K562 (cell line): Measurements from ENCODE around the gene FAM120B. TPM values are rescaled to one million over a fixed set of nuclear protein-coding genes. Genes with fewer than 3 reads are reported as not detected.

ENCODE experiments used
- ATAC-seq: fragments of 200-7000 bp; cut with Tn5 transposase; 3 replicates; pipeline ENCODE4 v1.9.1; 2020; ENCODE audit warnings: moderate library complexity
- BruUV-seq: library from RNA; stranded (reverse); fragments of 400-500 nt; replicated peaks from 2 replicates; lab custom pipeline; 2021; lab: Mats Ljungman, UMichigan
- CTCF ChIA-PET: fragments of 300-600 bp; formaldehyde crosslinking; extraction: SDS; loops from one replicate; lab custom pipeline; 2021; ENCODE audit warnings: low intra/inter-chr PET ratio; lab: Yijun Ruan, JAX
- POLR2A ChIA-PET: fragments of 300-600, 350-650 bp; sonication (Branson Sonifier 250); formaldehyde crosslinking; extraction: SDS; loops from one replicate; lab custom pipeline; 2021; ENCODE audit warnings: antibody characterized with exemption, inconsistent platforms; lab: Yijun Ruan, JAX
- DNase-seq, 4 experiments: peaks; one replicate each; pipeline versions ENCODE4 v3.0.0 to v3.0.0-alpha.2; 2011 to 2018; ENCODE audit warnings: low spot score in 3 of 4, mixed read lengths in 3 of 4; ENCODE audit errors: extremely low read depth in 1 of 4
- FAIRE-seq: peaks from 2 replicates; lab custom pipeline; 2011; peaks lifted over from hg19 to GRCh38; lab: Jason Lieb, UNC
- H2AFZ ChIP-seq: 2 replicates; pipeline ENCODE4 v1.6.0; 2011; ENCODE audit warnings: low read depth, low read length, control low read depth, inconsistent platforms
- H3K27ac ChIP-seq: fragments of 200-600 bp; 3 replicates; pipeline ENCODE4 v1.8.0; 2011; ENCODE audit warnings: low read depth, mild to moderate bottlenecking, control low read depth, inconsistent platforms, low read length, moderate library complexity, mixed read lengths; ENCODE audit errors: extremely low read depth
- H3K27me3 ChIP-seq, 2 experiments: fragments of 300-600 bp in 1 of 2; 2 replicates in 1 of 2; 3 replicates in 1 of 2; pipeline versions ENCODE4 v1.6.0 to v1.8.0; 2011; ENCODE audit warnings: inconsistent platforms in 2 of 2, low read length in 2 of 2, mild to moderate bottlenecking in 1 of 2, mixed read lengths in 1 of 2, moderate library complexity in 1 of 2; ENCODE audit not compliant: control insufficient read depth in 2 of 2, insufficient read depth in 2 of 2
- H3K36me3 ChIP-seq: fragments of 300-600 bp; 3 replicates; pipeline ENCODE4 v1.8.0; 2011; ENCODE audit warnings: mild to moderate bottlenecking, low read length, inconsistent platforms; ENCODE audit not compliant: control insufficient read depth, insufficient read depth
- H3K4me1 ChIP-seq, 2 experiments: fragments of 200-600 bp in 1 of 2; replicated peaks in 1 of 2; 2 replicates in 1 of 2; 3 replicates in 1 of 2; pipeline versions ENCODE4 v1.5.1 to v1.8.0; 2011; ENCODE audit warnings: inconsistent platforms in 2 of 2, low read length in 2 of 2, mild to moderate bottlenecking in 1 of 2, mixed read lengths in 1 of 2, moderate library complexity in 1 of 2; ENCODE audit not compliant: control insufficient read depth in 2 of 2, insufficient read depth in 2 of 2
- H3K4me2 ChIP-seq: 2 replicates; pipeline ENCODE4 v1.6.1; 2011; ENCODE audit warnings: low read length, control low read depth, inconsistent platforms, mixed read lengths; ENCODE audit not compliant: insufficient read depth
- H3K4me3 ChIP-seq: fragments of 200-600 bp; sonication (generic), shearing (Covaris generic); 2 replicates; pipeline ENCODE4 v1.5.1; 2016; ENCODE audit warnings: control low read depth, inconsistent platforms
- H3K79me2 ChIP-seq: fragments of 200-600 bp; 3 replicates; pipeline ENCODE4 v1.8.0; 2011; ENCODE audit warnings: low read length, inconsistent platforms; ENCODE audit not compliant: control insufficient read depth, insufficient read depth
- H3K9ac ChIP-seq, 2 experiments: 2 replicates each; pipeline versions ENCODE4 v1.6.0 to v1.6.1; 2011; ENCODE audit warnings: low read depth in 2 of 2, low read length in 2 of 2, control low read depth in 1 of 2, inconsistent platforms in 1 of 2, mild to moderate bottlenecking in 1 of 2, mixed read lengths in 1 of 2; ENCODE audit not compliant: insufficient read depth in 1 of 2
- H3K9me1 ChIP-seq: one replicate; pipeline ENCODE4 v1.6.0; 2011; ENCODE audit warnings: inconsistent platforms, mild to moderate bottlenecking, low read length, moderate library complexity; ENCODE audit not compliant: control insufficient read depth, insufficient read depth
- H3K9me3 ChIP-seq: replicated peaks from 2 replicates; pipeline ENCODE4 v1.5.1; 2011; ENCODE audit warnings: low read depth, low read length, inconsistent platforms; ENCODE audit not compliant: control insufficient read depth, insufficient read depth
- H4K20me1 ChIP-seq: replicated peaks from 2 replicates; pipeline ENCODE4 v1.6.1; 2011; ENCODE audit warnings: low read length, inconsistent platforms, mixed read lengths; ENCODE audit not compliant: control insufficient read depth, insufficient read depth
- BCL6 ChIP-seq: fragments of 250-450 bp; sonication (Bioruptor Pico); IDR thresholded peaks from 2 replicates; pipeline ENCODE4 v1.4.0; 2020
- BMI1 ChIP-seq: fragments of 150-350 bp; IDR thresholded peaks from 2 replicates; pipeline ENCODE4 v1.6.1; 2014; ENCODE audit warnings: low read length
- CCNT2 ChIP-seq: IDR thresholded peaks from 2 replicates; pipeline ENCODE4 v1.6.1; 2011; ENCODE audit warnings: borderline replicate concordance, low read depth, mild to moderate bottlenecking, moderate library complexity, mixed read lengths, low read length; ENCODE audit not compliant: insufficient read length; ENCODE audit errors: extremely low read depth
- EZH2 ChIP-seq: IDR thresholded peaks from 2 replicates; pipeline ENCODE4 v1.6.1; 2012; ENCODE audit warnings: low read depth, mild to moderate bottlenecking, inconsistent platforms, low read length, borderline replicate concordance
- FOXJ2 ChIP-seq: fragments of 200-800 bp; sonication (Bioruptor generic); IDR thresholded peaks from 2 replicates; pipeline ENCODE4 v1.6.1; 2016; ENCODE audit warnings: missing genetic modification characterization, missing compliant biosample characterization
- HSF4 ChIP-seq: fragments of 250-450 bp; sonication (Bioruptor Pico); IDR thresholded peaks from 2 replicates; pipeline ENCODE4 v2.1.2; 2022; ENCODE audit warnings: mild to moderate bottlenecking, moderate library complexity, borderline replicate concordance
- MIER1 ChIP-seq: fragments of 450-650 bp; IDR thresholded peaks from 2 replicates; pipeline ENCODE4 v1.6.1; 2016; ENCODE audit warnings: antibody characterized with exemption, mild to moderate bottlenecking, low read depth
- NCOA4 ChIP-seq: fragments of 450-650 bp; IDR thresholded peaks from 2 replicates; pipeline ENCODE4 v1.6.1; 2018; ENCODE audit warnings: mild to moderate bottlenecking; ENCODE audit not compliant: partially characterized antibody
- NR1H2 ChIP-seq: sonication (generic); formaldehyde crosslinking; IDR thresholded peaks from 2 replicates; pipeline ENCODE4 v1.4.0; 2020; ENCODE audit warnings: mild to moderate bottlenecking, missing genetic modification reagents
- PTBP1 ChIP-seq: fragments of 200-400 bp; formaldehyde crosslinking; IDR thresholded peaks from 2 replicates; pipeline ENCODE4 v1.6.1; 2017; ENCODE audit warnings: low read depth, low read length
- PTRF ChIP-seq: fragments of 450-650 bp; IDR thresholded peaks from 2 replicates; pipeline ENCODE4 v1.6.1; 2016; ENCODE audit warnings: mild to moderate bottlenecking, missing genetic modification characterization, missing compliant biosample characterization
- STAT5A ChIP-seq: IDR thresholded peaks from 2 replicates; pipeline ENCODE4 v1.6.1; 2012; ENCODE audit warnings: low read length, inconsistent platforms, borderline replicate concordance
- ZNF282 ChIP-seq: sonication (generic); formaldehyde crosslinking; IDR thresholded peaks from 2 replicates; pipeline ENCODE4 v1.8.1; 2023; ENCODE audit warnings: missing genetic modification reagents
- ZNF384 ChIP-seq: IDR thresholded peaks from 2 replicates; pipeline ENCODE4 v1.6.1; 2012; ENCODE audit warnings: low read depth, low read length, improper control_type of control experiment
- WGBS: fragments of 100-300 bp; shearing (Covaris generic); methylation state at CpG from one replicate; pipeline ENCODE4 v1.1.6; 2016; ENCODE audit warnings: low coverage, mixed read lengths; ENCODE audit not compliant: insufficient coverage; ENCODE audit errors: missing lambda C conversion rate; 5-methylcytosine and 5-hydroxymethylcytosine counted together
- in situ Hi-C: fragments of 300-500 bp; cut with MboI; formaldehyde crosslinking; loops from 4 replicates; pipeline ENCODE4 v1.15.0; 2018; ENCODE audit warnings: inconsistent platforms, mixed read lengths
- intact Hi-C: fragments of 100-400 bp; cut with micrococcal nuclease; formaldehyde crosslinking; loops from 2 replicates; pipeline ENCODE4 v1.14.2; 2022
- polyA plus RNA-seq, 8 experiments: library from polyadenylated mRNA; depleted of rRNA in 4 of 8; stranded (reverse) in 5 of 8; unstranded in 3 of 8; fragments of >200 nt; fragmentation: Nextera tagmentation in 2 of 8; fragmentation: Illumina TruSeq in 1 of 8; extraction: Ambion mirVana in 2 of 8; extraction: Trizol in 1 of 8; gene quantifications; 2 replicates each; pipeline versions ENCODE4 v1.2.1 to v1.2.3, GENCODE V29; 2011 to 2014; ENCODE audit warnings: inconsistent platforms in 1 of 8, missing spikeins in 1 of 8
- total RNA-seq, 7 experiments: library from RNA; depleted of rRNA in 6 of 7; stranded (reverse); fragments of >200 nt in 6 of 7; fragmentation: Illumina TruSeq in 2 of 7; extraction: Trizol in 2 of 7; gene quantifications; 2 replicates each; pipeline versions ENCODE4 v1.2.1 to v1.2.3, GENCODE V29; 2011 to 2021; ENCODE audit warnings: low replicate concordance in 1 of 7
- TF ChIP-seq, protein P1 (sequence below), 3 experiments: fragments of 200-800 bp in 1 of 3; fragments of 250-450 bp in 1 of 3; fragments of 450-650 bp in 1 of 3; sonication (Bioruptor Pico) in 1 of 3; sonication (Bioruptor generic) in 1 of 3; formaldehyde crosslinking in 1 of 3; IDR thresholded peaks; 2 replicates each; pipeline versions ENCODE4 v1.6.1 to v1.8.0; 2016 to 2022; ENCODE audit warnings: mild to moderate bottlenecking in 2 of 3, missing genetic modification characterization in 2 of 3, missing compliant biosample characterization in 1 of 3, moderate library complexity in 1 of 3
- TF ChIP-seq, protein P2 (sequence below): fragments of 250-450 bp; sonication (Bioruptor Pico); IDR thresholded peaks from 2 replicates; pipeline ENCODE4 v1.4.0; 2020; ENCODE audit warnings: mild to moderate bottlenecking
- TF ChIP-seq, protein P3 (sequence below): sonication (generic); formaldehyde crosslinking; IDR thresholded peaks from 2 replicates; pipeline ENCODE4 v1.4.0; 2020; ENCODE audit warnings: mild to moderate bottlenecking, missing genetic modification reagents

Gene FAM120B
- total and polyA plus RNA-seq, 9 of the 15 experiments (the other 6 are each of a cell fraction or from before 2014, with no cell fraction given), result 3.5 to 22.6 (median 14.7) TPM

DNA sequence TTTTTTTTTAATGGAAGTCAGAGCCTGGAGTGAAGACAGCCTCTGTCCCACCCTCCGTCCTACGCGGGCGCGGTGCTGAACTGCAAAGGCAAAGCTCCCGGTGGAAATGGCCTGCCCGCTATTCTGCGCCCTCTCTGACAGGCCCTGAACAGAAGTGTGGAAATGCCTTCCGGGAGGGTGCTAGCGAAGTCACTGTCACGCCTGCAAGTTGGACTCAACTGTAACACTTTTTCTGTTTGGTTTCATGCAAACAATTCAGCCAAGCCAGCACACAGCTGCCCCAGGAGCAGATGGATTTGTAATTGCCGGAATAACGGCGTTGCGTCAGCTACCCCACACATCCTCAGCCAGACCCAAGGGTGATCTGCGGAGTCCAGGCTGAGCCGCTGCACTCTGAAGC, 138.9 kb downstream of the FAM120B start:
- Histone ChIP-seq H3K27ac (no peak overlapping the region), H3K36me3 (no peaks in the 10 kb centered on the region), H2AFZ (no peak overlapping the region)
- BruUV-seq, result no TSS peak
- intact Hi-C loops, result no loop called here
- TF ChIP-seq STAT5A, result no peak
- TF ChIP-seq, protein P1, sequence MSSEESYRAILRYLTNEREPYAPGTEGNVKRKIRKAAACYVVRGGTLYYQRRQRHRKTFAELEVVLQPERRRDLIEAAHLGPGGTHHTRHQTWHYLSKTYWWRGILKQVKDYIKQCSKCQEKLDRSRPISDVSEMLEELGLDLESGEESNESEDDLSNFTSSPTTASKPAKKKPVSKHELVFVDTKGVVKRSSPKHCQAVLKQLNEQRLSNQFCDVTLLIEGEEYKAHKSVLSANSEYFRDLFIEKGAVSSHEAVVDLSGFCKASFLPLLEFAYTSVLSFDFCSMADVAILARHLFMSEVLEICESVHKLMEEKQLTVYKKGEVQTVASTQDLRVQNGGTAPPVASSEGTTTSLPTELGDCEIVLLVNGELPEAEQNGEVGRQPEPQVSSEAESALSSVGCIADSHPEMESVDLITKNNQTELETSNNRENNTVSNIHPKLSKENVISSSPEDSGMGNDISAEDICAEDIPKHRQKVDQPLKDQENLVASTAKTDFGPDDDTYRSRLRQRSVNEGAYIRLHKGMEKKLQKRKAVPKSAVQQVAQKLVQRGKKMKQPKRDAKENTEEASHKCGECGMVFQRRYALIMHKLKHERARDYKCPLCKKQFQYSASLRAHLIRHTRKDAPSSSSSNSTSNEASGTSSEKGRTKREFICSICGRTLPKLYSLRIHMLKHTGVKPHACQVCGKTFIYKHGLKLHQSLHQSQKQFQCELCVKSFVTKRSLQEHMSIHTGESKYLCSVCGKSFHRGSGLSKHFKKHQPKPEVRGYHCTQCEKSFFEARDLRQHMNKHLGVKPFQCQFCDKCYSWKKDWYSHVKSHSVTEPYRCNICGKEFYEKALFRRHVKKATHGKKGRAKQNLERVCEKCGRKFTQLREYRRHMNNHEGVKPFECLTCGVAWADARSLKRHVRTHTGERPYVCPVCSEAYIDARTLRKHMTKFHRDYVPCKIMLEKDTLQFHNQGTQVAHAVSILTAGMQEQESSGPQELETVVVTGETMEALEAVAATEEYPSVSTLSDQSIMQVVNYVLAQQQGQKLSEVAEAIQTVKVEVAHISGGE (CRISPR knock-in tag; IDR thresholded peaks at IDR 0.05), result no peak
- TF ChIP-seq FOXJ2 (tag), result no peak
- no peak for TF ChIP-seq PTRF (tag)
- TF ChIP-seq ZNF384, result no peak
- TF ChIP-seq, protein P2, sequence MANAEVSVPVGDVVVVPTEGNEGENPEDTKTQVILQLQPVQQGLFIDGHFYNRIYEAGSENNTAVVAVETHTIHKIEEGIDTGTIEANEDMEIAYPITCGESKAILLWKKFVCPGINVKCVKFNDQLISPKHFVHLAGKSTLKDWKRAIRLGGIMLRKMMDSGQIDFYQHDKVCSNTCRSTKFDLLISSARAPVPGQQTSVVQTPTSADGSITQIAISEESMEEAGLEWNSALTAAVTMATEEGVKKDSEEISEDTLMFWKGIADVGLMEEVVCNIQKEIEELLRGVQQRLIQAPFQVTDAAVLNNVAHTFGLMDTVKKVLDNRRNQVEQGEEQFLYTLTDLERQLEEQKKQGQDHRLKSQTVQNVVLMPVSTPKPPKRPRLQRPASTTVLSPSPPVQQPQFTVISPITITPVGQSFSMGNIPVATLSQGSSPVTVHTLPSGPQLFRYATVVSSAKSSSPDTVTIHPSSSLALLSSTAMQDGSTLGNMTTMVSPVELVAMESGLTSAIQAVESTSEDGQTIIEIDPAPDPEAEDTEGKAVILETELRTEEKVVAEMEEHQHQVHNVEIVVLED (CRISPR knock-in tag), result no peak
- TF ChIP-seq HSF4, result no peak
- TF ChIP-seq ZNF282 (CRISPR knock-in tag), result no peak
- no peak for TF ChIP-seq BCL6 (CRISPR knock-in tag)
- TF ChIP-seq, protein P3, sequence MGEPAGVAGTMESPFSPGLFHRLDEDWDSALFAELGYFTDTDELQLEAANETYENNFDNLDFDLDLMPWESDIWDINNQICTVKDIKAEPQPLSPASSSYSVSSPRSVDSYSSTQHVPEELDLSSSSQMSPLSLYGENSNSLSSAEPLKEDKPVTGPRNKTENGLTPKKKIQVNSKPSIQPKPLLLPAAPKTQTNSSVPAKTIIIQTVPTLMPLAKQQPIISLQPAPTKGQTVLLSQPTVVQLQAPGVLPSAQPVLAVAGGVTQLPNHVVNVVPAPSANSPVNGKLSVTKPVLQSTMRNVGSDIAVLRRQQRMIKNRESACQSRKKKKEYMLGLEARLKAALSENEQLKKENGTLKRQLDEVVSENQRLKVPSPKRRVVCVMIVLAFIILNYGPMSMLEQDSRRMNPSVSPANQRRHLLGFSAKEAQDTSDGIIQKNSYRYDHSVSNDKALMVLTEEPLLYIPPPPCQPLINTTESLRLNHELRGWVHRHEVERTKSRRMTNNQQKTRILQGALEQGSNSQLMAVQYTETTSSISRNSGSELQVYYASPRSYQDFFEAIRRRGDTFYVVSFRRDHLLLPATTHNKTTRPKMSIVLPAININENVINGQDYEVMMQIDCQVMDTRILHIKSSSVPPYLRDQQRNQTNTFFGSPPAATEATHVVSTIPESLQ (CRISPR knock-in tag), result no peak
- TF ChIP-seq MIER1, result no peak
- no peak for TF ChIP-seq PTBP1
- TF ChIP-seq NCOA4, result no peak
- no peak for TF ChIP-seq BMI1
- no peak for TF ChIP-seq NR1H2 (CRISPR knock-in tag)
- no peak for TF ChIP-seq CCNT2
- TF ChIP-seq EZH2, result no peak
- TF ChIP-seq, all 486 proteins: peak for 0
- peaks cover 71 to 85% of the 10 kb centered on the region in 2 experiments for H3K27me3 ChIP-seq
- H3K9me1 ChIP-seq, result no peaks in the 10 kb centered on the region
- H4K20me1 ChIP-seq, result peaks cover 19% of the 10 kb centered on the region
- no peak overlapping the region for H3K4me3 ChIP-seq
- H3K79me2 ChIP-seq, result no peaks in the 10 kb centered on the region
- no peaks in the 10 kb centered on the region for H3K9me3 ChIP-seq
- FAIRE-seq, result no peak
- in situ Hi-C loops, result no loop called here
- no peak overlapping the region for H3K9ac ChIP-seq
- ATAC-seq, result peak; percentile 10; the same call in 2 of the 3 replicates
- 7% methylated on average over 16 of the region's 17 CpGs for WGBS
- ChIA-PET POLR2A (interaction anchor here (0.6 to 2.8 kb wide), 3 partner anchors 8 to 114 kb away, joined by 3 to 12 read pairs (median 3); no protein-coding TSS in a partner anchor), CTCF (no interaction called here)
- H3K4me1 ChIP-seq, result peaks cover 0 to 9% of the 10 kb centered on the region in 2 experiments; a peak in 1 of 5 replicates
- H3K4me2 ChIP-seq, result no peak overlapping the region
- DNase-seq, result no peak
